GM08714 (cell line): Measurements from ENCODE around the gene TMIE.
"Not testable (repeated sequence)": the region's sequence is repeated elsewhere in the genome, so short reads cannot be mapped to it uniquely, and the experiment has no call there.

Source experiments
- H3K4me3 ChIP-seq: fragments of 200-500 bp; sonication (Bioruptor generic); 2 replicates; pipeline ENCODE4 v1.5.1; 2014; ENCODE audit warnings: mild to moderate bottlenecking, low read length, inconsistent platforms
- ZNF274 ChIP-seq: IDR thresholded peaks from 2 replicates; pipeline ENCODE4 v1.6.1; 2012; ENCODE audit warnings: mild to moderate bottlenecking, low read depth, low read length

The TMIE gene

DNA sequence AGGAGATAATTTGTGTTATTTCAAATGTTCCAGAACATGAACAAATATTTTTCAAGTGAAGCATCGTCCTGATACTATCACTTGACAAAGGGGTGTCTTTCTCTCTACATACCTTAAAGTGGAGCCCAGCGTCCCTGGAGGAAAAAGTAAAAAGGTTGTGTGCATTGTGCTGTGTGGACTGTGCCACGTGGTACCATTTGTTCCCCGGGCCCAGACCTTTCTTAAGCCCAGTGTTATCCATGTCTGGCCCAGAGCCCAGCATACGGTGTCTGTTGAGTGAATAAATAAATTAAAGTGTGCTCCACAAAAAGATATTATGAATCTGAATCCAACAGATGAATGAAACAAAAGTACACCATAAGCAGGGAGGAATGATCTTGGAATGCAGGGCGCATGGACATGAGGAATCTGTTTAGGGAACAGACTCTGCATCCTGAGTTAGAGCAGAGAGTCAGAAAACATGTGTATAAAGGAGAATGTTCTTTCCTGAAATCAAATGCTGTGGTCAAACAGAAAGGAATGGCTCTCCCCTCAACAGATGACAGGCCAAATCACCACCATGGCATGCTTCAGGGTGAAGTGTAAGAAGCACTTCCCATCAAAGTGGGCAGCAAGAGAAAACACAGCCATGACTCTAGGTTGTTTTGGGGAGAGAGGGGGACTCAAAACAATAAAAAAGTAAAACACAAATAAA is 24.6 kb downstream of the TMIE start:
- TF ChIP-seq ZNF274: no peak
- H3K4me3 ChIP-seq: no peak overlapping the region

DNA sequence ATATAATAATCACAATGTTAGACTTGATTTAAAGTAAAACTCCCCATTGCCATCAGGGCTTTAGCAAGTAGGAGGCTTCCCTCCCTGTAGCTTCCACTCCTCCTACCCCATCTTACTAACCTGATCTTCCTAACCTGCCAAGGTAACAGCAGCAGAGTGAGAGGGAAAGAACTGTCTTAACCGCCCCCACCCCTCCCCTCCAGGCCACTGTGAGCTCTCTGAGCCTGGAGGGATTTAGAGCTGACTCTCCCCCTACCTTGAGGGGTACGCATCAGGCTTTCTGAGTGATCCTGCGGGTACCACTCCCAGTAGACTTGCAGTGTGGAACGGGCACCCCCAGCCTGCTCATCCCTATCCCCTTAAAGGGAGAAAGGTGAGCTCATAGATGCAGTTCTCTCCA is 27.8 kb downstream of the TMIE start:
- no peak overlapping the region for H3K4me3 ChIP-seq

DNA sequence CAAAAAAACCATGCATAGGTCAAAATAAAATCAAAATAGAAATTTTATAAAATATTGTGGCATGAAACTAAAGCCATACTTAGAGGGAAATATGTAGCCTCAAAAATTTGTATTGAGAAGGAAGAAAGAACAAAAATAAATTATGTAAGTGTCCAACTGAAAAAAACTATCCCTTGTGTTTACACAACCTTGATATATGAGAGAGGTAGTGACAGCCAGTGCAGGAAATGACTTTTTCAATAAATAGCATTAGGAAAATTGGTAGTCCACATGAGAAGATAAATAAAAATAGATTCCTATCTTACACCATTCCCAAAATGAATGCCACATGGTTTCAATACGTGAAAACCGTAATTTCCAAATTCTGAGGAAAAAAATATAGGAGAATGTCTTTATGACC is 29.6 kb downstream of the TMIE start:
- TF ChIP-seq ZNF274: no peak
- no peak overlapping the region for H3K4me3 ChIP-seq

More for the DNA sequence above, 27.8 kb downstream of the TMIE start:
- no peak for TF ChIP-seq ZNF274

DNA sequence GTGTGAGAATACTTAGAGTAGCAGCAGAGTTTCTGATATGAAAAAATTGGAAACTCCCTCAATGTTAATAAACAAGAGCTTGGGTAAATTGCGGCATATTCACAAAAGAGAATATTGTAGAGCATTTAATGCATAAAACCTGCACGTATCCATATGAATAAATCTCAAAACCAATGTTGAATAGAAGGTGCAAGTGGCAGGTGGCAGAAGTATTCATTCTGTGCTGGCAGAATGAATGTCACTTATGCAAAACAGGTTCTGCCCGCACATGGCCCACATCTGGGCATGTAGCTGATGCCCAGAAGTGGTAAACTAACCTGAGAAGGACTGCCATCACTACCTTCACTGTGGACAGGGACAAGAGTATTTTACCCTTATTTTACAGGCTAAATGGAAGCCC is 30.6 kb downstream of the TMIE start:
- no peak for TF ChIP-seq ZNF274
- no peak overlapping the region for H3K4me3 ChIP-seq

DNA sequence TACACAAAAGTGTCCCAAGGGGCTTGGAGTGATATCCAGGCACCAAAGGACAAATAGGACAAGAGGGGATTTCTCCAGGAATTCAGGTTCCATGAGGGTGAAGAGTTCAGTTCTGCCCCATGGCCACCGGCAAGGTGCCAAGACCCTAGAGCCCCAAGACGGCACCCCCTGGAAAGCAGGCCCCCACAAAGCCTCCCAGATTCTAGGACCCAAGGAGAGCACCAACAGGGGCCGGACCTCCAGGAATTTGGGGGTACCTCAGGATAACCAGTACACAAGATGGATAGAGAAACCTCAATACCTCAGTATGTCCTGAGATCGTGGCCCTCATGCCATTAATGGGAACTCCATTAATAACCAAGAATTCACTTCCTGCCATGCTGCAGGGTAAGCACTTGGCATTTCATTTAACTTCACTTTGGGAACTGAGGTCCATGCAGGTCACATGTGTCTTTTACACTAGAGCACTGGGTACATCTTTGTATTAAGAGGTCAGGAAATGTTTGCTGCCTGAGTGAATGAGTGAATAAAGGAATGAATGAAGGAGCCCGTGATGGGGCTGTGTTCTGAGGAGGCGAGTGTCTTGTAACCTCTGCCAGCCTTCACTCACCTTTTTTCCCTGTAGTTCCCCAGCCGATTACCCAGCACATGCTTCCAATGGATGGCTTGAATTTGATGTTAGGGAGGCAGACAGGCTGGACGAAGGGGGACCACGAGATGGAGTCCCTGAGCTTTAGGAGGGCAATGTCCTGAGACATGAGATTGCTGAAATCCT is 32.0 kb downstream of the TMIE start:
- no peak overlapping the region for H3K4me3 ChIP-seq
- no peak for TF ChIP-seq ZNF274

DNA sequence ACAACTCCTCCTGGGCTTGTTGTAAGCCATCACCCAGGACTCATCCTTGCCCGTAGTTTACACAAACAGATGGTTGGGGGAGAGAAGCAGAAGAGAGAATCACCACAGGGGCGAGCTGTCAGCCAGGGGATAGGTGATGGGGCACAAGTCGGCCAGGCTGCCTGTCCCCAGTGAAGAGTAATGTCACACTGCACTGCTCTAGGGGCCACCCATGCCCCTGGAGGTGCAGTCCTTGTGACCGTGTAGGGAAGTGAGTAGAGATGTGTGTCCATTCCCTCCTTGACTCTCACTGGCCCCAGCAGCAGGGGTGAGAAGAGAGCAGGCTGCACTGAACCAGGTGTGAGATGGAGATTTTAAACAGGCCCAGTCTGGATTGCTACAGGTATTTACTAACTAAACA is 33.6 kb downstream of the TMIE start:
- TF ChIP-seq ZNF274: no peak
- no peak overlapping the region for H3K4me3 ChIP-seq

DNA sequence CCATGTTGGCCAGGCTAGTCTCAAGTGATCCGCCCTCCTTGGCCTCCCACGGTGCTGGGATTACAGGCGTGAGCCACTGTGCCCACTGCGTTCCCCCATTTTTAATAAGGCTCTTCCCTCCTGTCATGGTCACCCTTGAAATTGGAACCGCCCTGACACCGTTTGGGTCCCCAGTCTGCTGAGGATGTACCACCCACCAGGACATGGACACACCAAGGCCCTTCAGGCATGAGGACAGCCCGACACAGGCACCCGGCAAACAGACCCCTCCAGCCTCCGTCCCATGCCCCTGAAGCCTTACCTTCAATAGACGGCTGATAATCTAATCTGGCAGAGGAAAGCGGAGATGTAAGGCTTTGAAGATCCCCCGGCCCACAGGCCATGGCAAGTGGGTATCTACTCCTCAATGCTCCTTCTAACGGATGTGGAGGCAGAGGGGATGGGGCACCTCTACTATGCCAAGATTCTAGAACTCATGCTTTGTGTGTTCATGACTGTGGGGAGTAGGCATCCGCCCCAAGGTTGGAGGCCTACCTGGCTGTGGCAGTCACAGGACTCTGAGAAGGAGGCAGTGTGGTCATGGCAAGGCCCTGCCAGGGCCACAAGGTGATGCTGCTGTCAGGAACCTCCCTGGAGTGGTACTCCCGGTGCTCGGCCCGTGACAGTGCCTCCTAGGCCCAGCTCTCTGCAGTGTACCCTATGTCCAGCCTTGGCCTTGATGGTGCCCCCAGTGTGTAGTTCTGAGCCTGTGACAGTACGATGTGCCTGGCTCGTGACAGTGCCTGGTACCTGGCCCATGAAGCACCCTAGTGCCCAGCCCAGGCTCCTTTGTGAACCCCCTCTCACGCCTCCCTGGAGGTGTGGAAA is 35.0 kb downstream of the TMIE start:
- no peak overlapping the region for H3K4me3 ChIP-seq
- no peak for TF ChIP-seq ZNF274

DNA sequence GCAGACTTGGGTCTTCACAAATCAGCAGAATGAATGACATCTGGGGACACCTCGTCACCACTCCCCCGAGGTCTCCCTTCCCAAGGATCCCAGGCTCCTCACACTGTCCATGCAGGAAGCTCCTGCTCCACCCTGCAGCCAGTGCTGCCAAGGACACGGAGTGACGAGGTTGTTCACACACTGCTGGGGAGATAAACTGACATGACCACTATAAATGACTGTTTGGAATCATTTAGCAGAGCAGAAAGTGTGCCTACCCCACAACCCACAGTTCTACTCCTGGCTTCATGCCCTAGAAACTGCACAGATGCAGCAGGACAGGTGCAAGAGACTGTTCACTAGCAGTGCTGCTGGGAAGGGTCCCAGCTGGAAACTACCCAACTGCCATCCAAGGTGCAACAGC is 36.1 kb downstream of the TMIE start:
- H3K4me3 ChIP-seq: no peak overlapping the region
- TF ChIP-seq ZNF274: no peak

DNA sequence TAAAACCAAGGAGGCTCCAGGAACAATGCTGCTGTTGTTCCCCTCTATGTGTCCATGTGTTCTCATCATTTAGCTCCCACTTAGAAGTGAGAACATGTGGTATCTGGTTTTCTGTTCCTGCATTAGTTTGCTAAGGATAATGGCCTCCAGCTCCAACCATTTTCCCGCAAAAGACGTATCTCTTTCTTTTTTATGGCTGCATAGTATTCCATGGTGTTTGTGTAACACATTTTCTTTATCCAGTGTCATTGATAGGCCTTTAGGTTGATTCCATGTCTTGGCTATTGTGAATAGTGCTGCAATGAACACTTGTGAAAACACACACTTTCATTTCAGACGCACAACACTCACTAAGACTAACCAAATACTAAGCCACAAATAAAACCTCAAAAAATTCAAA is 38.4 kb downstream of the TMIE start:
- H3K4me3 ChIP-seq: not testable (repeated sequence)

DNA sequence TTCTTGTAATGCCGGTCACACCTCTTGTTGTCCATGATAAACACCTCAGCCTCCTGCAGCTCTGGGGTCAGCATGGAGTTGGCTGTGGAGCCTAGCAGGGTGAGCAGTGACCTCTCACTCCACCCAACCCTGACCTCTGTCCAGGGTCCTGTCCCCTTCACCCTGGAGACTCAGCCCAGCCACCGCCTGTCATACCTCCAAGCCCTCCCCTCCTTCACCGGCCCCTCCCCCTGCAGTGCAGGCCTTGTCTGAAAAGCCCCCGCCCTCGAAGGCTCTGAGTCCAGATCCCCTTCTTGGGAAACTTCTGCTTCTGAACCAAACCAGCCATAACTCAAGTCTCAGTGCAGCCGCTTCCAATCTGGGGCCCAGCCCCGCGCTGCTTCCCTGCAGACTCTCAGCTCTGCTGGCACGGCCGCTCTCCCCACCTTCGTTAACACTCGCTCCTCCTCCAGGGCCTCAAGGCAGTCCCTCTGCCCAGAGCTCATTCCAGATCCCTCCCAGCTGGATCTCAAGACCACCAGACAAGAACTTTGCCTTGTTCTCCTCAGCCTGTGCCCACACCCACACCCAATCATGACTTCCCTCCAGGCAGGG is 41.9 kb downstream of the TMIE start:
- H3K4me3 ChIP-seq: no peak overlapping the region
- TF ChIP-seq ZNF274: no peak

DNA sequence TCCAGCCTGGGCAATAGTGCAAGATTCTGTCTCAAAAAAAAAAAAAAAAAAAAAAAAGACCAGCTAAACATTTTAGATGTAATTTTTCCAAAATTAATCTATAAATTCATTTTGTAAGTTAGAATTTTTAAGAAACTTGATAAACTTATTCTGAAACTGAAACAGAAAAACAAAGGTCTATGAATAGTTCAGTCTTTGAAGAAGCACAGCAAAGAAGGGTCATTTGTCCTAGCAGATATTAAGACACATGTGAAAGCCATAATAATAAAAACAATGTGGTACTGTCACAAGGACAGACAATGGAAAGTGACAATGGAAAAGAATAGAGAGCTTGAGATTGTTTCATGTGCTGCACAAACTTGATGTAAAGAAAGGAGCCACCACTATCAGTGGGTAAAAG is 45.5 kb downstream of the TMIE start:
- no peak overlapping the region for H3K4me3 ChIP-seq
- TF ChIP-seq ZNF274: no peak

DNA sequence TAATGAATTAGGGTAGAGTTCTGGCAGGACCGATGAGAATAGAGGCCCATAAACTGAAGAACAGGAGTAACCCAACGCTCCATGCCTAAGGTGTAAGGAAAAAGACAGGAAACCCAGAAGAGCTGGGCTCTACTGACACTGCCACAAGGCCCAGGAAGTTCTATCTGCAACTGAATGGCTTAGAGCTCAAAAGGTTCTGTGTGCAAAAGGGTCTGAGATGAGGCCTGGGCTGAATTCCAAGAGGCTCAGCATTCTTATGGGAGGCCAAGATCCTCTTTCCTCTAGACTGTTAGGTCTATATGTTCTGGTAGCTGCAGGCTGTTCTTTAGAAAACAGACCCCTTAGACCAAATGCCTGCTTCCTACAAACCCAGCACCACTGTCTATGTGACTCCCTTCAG is 47.0 kb downstream of the TMIE start:
- H3K4me3 ChIP-seq: no peak overlapping the region
- TF ChIP-seq ZNF274: no peak

DNA sequence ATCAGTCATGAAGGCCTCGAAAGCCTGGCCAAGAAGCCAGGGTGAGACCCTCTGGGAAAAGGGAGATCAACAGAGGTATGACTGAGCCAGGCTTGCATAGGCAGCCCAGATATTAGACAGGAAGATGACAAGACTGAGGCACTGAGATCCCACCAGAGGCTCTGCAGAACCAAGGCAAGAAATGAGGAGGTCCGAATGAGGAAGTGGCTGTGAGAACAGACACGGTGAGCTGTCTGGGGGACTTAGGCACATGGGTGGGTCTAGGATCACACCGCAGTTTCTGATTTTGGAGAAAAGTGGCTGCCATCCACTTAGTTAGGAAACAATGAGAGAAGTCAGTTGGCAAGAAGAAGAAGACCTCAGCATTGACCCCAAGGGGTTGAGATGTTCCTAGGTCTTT is 47.9 kb downstream of the TMIE start:
- TF ChIP-seq ZNF274: no peak
- H3K4me3 ChIP-seq: no peak overlapping the region

DNA sequence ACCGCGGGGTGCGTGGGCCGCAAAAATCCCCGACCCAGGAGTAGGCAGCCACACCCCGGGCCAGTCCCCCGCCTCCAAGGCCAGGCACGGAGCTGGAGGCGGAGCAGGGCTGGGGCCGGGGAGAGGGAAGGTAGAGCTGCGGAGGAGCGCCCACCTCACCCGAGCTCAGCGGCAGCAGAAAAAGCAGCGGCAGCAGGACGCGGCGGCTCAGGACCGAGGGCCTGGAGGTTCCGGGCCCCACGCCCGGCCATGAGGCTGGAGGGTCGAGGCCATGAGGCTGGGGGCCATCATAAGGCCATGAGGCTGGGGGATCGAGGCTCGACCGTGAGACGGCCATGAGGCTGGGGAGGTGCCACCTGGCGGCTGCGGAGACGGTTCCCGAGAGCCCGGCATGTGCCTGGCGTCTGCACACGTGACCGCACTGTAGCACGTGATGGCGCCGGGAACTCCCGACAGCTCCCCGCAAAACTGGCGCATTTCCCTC is 49.4 kb downstream of the TMIE start:
- no peak overlapping the region for H3K4me3 ChIP-seq
- TF ChIP-seq ZNF274: no peak

DNA sequence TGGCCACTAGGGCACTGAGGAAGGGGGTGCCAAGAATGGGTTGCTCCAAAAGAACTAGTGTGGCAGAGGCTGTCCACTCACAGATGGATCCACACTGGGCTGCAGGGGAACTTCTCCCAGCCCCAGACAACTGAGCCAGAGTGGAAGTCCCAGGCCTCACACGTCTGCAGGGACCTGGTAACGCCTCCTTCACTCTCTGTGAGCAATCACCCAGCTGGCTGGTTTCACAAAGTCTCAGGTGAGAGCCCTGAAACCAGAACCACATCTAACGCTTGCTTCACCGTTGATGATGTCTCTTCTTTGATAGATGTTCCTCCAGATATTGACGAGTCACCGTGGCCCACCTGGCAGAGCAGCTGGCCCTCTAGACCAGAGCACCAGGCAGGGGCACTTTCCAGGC is 51.9 kb downstream of the TMIE start:
- H3K4me3 ChIP-seq: not testable (repeated sequence)
